A673 (cell line): ENCODE results near the gene METAP2.

Source experiments
- EZH2 ChIP-seq: fragments of 200-600 bp; sonication (generic); IDR thresholded peaks from 2 replicates; pipeline ENCODE4 v1.6.1; 2017; ENCODE audit warnings: borderline replicate concordance, low read depth, mild to moderate bottlenecking, mixed read lengths, antibody characterized with exemption, low read length; ENCODE audit not compliant: poor library complexity, severe bottlenecking
- TF ChIP-seq, protein P1 (sequence below): fragments of 300-800, 200-600 bp; sonication (generic); conservative IDR thresholded peaks from 2 replicates; pipeline ENCODE4 v1.5.1; 2017; ENCODE audit warnings: low read depth, mild to moderate bottlenecking, antibody characterized with exemption, low read length, moderate library complexity, mixed read lengths

DNA sequence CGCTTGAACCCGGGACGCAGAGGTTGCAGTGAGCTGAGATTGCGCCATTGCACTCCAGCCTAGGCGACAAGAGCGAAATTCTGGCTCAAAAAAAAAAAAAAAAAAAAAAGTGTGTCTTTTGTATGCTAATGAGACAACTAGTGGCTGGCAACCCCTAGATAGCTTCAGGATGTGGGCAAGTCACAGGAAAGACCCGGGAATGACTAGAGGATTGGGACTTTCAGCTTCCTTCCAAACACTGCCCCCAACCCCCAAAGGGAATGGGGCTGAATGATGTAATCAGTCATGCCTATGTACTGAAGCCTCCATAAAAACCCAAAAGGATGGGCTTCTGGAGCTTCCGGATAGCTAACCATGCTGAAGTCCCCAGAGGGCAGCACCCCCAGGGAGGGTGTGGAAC is 48.7 kb downstream of the METAP2 start:
- TF ChIP-seq, protein P1, sequence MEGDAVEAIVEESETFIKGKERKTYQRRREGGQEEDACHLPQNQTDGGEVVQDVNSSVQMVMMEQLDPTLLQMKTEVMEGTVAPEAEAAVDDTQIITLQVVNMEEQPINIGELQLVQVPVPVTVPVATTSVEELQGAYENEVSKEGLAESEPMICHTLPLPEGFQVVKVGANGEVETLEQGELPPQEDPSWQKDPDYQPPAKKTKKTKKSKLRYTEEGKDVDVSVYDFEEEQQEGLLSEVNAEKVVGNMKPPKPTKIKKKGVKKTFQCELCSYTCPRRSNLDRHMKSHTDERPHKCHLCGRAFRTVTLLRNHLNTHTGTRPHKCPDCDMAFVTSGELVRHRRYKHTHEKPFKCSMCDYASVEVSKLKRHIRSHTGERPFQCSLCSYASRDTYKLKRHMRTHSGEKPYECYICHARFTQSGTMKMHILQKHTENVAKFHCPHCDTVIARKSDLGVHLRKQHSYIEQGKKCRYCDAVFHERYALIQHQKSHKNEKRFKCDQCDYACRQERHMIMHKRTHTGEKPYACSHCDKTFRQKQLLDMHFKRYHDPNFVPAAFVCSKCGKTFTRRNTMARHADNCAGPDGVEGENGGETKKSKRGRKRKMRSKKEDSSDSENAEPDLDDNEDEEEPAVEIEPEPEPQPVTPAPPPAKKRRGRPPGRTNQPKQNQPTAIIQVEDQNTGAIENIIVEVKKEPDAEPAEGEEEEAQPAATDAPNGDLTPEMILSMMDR: no peak
- TF ChIP-seq EZH2: no peak
